ENCODE data around the gene CDC37L1. TPM values are rescaled to one million over a fixed set of nuclear protein-coding genes. Genes with fewer than 3 reads are reported as not detected.

The CDC37L1 gene
- total RNA-seq, 1 donor from 2014 or later, result 35.3 TPM

DNA sequence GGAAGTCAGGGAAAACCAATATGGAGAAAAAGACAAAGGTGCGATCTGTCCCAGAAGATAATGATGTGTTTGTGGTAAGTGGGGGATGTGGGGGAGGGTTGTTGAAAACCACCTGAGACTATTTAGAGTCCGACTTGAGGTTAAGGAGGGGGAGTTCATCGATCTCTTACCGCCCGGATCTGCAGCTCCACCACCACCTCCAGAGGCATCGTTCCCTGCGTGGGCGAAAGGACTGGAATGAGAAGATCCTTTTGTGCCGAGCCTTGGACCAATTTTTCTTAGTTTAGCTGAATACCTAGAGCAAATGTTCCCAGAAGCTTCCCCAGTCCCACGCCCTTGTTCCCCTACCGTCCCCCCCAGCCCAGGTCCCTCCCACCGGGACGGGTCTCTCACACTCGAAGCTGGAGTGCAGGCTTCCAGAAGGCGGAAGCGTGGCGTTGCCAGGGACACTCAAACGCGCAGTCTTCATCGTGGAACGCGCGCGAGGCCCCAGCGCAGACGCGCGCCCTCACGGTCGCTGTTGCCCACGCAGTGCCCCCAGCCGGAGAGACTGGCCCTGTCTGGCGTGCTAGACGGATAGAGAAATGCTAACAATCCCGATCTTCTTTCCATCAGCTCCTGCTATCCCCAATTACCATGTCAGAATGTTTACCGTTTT lies 13.2 kb upstream of the CDC37L1 start, which contains the start of gene SPATA6L:
SPATA6L (minus strand) TSS at position 439 of the 658 bp plus-strand sequence; CDS start at position 209, 230 bp downstream.
- peak; percentile 73 for ATAC-seq
- intact Hi-C loops (cut with micrococcal nuclease), result no loop called here
- peak; percentile 81 for DNase-seq

DNA sequence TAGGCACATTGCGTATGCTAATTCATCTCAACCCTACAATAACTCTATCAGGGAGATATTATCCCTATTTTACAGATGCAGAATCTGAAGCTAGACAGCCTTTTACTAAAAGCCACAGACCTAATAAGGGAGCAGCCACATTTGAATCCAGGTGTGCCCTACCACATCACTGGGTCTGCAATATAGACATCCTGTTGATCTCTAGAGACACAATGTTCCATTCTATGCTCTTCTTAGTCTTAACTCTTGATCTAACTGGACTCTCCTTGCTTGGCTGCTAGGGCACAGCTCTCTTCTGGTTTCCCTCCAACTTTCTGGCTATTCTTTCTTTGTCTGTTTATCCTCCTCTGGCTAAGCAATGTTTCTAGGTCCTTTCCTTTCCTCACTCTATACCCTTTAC lies 11.7 kb upstream of the CDC37L1 start:
- intact Hi-C loops (cut with micrococcal nuclease), result no loop called here
- ATAC-seq (no peak), DNase-seq (no peak)

DNA sequence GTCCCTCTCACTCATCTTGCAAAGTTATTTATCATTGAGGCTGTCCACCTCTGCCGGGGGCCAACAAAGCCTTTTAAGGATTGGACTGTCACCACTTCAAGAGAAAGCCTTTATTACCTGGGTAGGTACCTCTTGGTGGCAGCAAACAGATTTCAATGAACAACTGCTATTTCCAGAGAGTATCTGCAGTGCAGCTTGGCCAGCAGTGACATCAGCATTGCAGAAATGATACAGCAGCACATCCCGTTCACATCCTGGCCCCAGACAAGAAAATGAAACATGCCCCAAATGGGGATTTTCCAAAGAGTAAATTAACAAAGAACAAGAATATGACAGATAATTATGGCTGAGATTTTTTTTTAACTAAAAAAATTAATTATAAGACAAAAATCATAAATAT lies 10.8 kb upstream of the CDC37L1 start:
- DNase-seq (no peak), ATAC-seq (no peak)
- intact Hi-C loops (cut with micrococcal nuclease), result no loop called here

DNA sequence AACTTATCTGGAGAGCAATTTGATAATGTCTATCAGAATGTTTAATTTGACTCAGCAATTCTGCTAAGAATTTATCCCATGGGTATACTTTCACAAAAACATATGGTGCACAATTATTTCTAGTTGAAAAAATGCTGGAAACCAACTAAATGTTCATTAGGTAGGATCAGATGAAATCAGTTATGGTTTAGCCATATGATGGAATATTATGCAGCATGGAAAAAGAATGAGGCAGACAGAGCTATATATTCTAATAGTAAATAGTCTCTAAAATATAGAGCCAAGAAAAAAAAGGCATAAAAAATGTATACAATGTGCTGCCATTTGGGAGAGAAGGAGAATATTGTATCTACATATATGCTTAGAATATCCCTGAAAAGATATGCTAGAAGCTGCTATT lies 9.5 kb upstream of the CDC37L1 start:
- ATAC-seq, result no peak
- no peak for DNase-seq
- intact Hi-C loops (cut with micrococcal nuclease), result no loop called here

DNA sequence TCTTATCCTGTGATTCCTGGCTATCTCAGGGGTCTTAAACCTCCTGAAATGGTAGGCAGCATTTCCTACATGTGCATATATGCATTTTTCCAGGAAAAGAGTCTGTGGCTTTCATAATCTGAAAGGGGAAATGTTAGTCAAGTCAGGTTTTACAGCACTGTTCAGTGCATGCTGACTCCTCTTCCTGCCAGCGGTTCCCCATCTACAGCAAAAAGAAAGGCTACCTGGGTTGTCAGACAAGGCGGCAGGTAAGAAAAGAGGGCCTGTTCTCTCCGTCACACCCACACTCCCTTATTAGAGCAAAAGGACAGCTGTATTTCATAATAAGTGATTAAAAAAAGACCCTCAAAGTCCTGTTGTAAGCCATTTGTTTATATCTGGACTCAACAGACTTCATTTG lies 8.8 kb upstream of the CDC37L1 start:
- intact Hi-C loops (cut with micrococcal nuclease), result no loop called here
- ATAC-seq (no peak), DNase-seq (no peak)

DNA sequence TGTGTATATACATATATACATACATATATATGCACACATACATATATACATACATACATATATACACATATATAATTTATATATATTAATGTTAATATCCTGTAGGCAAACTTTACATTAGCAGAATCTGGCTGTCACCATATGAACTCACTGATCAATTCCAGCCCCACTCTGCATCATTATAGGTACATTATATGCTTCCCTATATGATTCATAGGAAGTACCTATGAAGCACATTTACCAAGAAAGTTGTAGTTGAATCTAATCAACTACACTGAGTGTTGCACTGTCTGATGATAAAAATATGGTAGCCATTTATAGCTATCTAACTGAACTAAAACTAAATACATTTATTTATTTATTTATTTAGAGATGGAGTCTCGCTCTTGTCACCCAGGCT lies 7.6 kb upstream of the CDC37L1 start:
- DNase-seq (no peak), ATAC-seq (no peak)

DNA sequence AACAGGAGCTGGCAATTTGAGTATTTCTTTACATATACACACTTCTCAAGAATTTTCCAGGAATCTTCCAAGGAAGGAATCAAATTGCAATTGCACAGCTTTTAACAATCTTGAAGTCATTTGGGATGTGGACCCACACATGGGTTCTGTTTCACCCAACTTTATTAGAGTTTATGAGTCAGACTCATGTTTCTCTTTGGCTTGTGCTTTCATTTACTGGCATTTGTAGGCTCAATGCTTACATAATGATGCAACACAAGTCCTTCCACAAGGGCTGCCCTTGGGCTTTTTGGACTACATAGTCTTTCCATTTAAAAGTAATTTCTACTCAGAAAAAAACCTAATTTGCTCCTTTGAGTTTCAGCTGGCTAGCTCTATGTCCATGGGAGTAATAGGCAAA lies 4.6 kb upstream of the CDC37L1 start:
- intact Hi-C loops (cut with micrococcal nuclease), result no loop called here
- ATAC-seq (no peak), DNase-seq (no peak)

More for the DNA sequence above, 7.6 kb upstream of the CDC37L1 start:
- intact Hi-C loops (cut with micrococcal nuclease), result no loop called here

DNA sequence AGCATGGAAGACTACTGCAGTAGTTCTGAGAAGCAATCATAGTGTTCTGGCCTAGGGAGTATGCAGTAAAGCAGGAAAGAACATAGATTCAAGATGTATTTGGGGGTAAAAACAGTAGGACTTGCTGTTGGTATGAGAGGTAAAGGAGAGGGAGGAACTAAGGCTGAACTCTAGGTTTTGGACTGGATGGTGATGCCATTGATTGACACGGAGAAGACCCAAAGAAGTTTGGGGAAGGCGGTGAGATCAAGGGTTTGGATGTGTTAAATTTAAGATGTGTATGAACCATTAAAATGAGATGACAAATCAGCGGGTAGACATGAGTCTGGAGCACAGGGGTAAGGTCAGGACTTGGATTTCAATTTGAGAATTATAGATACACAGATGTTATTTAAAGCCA lies 2.0 kb upstream of the CDC37L1 start:
- ATAC-seq (no peak), DNase-seq (no peak)
- intact Hi-C loops (cut with micrococcal nuclease), result no loop called here

DNA sequence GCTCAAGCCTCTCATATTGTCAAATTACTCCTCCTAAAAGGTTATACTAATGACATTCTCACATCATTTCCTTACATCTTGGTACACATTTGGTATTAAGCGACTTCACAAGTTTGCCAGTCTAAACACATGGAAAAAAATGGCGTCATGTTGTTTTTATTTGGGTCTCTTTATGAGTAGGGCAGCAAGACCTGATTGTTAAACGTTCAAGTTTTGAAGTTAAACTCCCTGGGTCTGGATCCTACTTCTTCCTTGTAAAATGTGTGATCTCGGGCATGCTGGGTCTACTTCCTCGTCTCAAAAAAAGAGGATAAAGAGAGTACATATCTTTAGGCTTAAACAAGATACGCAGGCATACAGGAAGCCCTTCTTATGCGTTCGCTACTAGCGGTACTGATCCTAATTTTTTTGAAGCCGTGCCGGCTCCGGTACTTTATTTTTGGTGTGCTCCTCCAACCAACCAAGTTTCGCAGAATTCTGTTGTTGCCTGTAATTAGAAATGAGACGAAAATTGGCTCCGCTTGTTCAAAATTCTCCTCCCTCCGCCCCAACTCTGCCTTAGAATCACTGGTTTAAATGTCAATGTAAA lies 596 bp upstream of the CDC37L1 start:
- DNase-seq, result peak; percentile 28
- ATAC-seq, result peak; percentile 23
- intact Hi-C loops (cut with micrococcal nuclease), result no loop called here

DNA sequence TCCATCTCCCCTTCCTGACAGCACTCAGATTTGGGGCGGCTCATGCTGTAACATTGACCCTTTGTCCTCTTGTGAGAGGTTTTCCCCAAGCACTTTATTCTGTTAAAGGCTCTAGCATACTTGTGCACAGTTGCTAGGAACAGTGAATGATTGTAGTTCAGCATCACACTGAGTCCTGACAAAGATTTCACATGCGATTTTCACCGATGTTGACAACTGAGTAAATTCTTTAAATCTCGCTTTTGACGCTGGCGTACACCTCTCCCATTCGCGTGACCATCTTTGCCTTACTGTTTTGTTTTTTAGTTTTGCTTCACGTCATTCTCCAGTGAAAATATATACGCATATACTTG lies 780 bp downstream of the CDC37L1 start:
- DNase-seq (no peak), ATAC-seq (peak; percentile 15)
- intact Hi-C loops (cut with micrococcal nuclease), result no loop called here

DNA sequence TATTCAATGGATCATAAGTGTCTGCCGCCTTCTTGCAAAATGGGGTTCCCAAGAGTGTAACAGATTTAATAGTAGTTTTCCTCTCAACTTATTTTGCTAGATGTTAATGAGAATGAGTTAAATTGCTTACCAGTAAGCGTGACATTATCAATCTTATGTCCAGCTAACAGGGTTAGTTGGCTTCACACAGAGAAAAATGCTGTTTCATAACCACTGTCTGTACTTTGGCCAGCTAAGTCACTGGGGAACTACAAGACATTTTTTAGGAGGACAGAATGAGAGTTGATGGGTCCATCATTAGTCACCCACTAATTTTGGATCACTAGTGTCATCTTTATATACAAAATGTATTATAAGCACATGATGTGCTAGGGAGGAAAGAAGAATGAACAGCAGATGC lies 1.4 kb downstream of the CDC37L1 start:
- DNase-seq (no peak), ATAC-seq (peak; percentile 8)
- intact Hi-C loops (cut with micrococcal nuclease), result no loop called here

DNA sequence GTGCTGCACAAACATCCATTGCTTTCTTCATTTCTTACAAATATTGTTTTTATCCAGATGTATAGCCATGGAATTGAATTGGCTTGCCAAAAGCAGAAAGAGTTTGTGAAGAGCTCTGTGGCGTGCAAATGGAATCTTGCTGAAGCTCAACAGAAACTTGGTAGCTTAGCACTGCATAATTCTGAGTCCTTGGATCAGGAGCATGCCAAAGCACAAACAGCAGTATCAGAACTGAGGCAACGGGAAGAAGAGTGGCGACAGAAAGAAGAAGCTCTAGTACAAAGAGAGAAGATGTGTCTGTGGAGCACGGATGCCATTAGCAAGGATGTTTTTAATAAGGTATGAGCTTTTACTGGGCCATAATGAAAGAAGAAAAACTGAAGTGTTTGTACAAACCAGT lies 5.5 kb downstream of the CDC37L1 start:
- DNase-seq (no peak), ATAC-seq (no peak)
- intact Hi-C loops (cut with micrococcal nuclease), result no loop called here

DNA sequence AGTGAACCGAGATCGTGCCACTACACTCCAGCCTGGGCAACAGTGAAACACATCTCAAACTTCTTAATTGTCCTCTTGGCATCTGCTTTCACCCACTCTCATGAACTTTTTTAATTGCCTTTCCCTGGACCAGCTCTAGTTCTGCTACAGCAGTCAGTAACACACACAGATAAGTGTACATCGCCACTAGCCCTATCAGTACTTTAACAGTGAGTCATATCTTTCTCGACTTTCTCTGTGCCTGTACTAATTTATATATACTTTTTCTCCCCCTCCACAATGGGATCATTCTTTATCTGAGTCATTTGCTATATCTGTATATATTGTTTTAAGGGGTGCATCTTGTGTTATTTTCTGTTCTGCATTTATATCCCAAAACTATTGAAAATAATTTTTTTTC lies 6.7 kb downstream of the CDC37L1 start:
- intact Hi-C loops (cut with micrococcal nuclease), result no loop called here
- DNase-seq, result no peak
- peak; percentile 75 for ATAC-seq

DNA sequence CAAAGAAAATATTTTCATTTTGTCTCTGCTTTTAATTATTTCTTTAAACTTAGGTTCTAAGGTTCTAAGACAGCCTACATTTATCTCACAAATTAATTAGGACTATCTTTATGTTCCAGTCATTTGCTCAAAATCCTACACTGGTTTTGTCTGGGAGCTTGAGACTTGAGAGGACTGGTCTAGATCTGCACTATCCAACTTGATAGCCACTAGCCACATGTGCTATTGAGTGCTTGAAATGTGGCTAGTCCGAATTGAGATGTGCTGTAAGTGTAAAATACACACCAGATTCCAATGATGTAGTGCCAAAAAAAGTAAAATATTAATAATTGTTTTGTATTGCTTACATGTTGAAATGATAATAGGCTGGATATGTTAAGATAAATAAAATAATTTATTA lies 7.2 kb downstream of the CDC37L1 start:
- intact Hi-C loops (cut with micrococcal nuclease), result no loop called here
- peak; percentile 38 for ATAC-seq
- no peak for DNase-seq

DNA sequence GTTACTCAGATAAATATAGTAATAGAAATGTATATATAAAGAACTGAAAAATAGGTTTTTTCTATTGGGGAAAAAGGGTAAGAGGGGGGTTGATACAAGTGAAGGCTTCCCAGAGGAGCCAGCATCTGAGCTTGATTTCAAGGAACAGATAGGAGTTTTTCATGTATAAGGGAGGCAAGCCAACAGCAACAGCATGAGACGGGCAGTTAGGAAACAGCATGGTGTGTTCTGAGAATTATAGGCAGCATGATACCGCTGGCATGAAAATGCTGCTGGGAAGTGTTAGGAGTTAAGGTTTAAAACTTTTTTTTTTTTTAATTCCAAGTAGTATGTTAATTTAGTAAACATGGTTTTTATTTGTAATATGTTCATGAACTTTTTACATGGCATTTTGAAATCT lies 9.7 kb downstream of the CDC37L1 start:
- DNase-seq (no peak), ATAC-seq (no peak)
- intact Hi-C loops (cut with micrococcal nuclease), result no loop called here

DNA sequence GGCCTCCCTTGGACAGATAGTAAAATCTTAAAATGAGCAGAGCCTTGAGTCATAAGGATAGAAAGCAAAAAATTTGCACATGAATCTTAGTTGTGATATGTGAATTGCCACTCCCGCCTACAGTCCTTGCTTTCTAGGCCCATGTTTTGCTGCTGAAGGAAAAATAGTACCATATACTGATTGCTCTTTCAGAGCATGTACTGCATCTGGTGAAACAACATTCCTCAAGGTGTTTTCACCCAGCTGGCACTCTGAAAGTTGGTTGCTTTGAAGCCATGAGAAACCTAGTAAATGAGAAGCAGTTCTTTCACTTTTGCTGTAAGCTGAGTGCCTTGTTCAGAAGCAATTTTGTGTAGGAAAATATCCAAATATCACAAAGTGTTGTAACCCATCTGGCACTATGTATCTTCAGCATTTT lies 10.3 kb downstream of the CDC37L1 start:
- DNase-seq (no peak), ATAC-seq (peak; percentile 13)
- intact Hi-C loops (cut with micrococcal nuclease), result no loop called here

DNA sequence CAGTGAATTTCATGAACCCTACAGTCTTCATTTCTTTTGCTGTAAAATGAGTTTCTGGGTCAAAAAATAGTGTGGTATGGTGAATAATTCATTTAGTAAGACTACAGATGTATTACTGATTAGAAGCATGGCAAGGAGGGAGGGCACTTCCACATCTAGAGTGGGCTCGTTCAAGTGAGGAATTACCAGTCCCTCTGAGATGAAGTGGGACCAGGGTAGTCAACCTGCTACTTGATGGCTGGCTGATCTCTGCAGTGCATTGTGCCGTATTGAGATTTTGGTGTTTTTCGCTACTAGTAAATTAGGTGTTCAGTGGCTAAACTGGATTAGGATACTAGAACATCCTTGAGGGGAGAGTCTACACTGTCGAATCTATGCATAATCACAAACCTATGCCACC lies 10.8 kb downstream of the CDC37L1 start:
- intact Hi-C loops (cut with micrococcal nuclease), result no loop called here
- no peak for ATAC-seq
- no peak for DNase-seq

DNA sequence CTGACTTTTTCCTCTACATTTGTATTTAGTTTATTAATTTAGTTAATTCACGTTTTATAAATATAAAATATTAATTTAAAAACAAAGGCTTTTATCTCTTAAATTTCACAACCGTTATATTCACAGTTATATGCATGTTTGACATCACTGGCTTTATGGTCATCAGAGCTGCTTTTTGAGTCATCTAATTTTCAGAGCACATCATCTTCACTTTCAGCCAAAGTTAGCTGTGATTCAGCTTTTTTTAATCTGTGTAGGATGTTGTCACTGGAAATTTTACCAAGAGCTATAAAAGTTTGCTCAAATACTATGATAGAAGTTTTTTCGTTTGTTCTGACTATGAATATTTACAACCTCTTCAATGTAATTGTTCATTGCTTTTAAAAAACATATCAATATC lies 12.4 kb downstream of the CDC37L1 start:
- ATAC-seq, result no peak
- no peak for DNase-seq
- intact Hi-C loops (cut with micrococcal nuclease), result no loop called here

DNA sequence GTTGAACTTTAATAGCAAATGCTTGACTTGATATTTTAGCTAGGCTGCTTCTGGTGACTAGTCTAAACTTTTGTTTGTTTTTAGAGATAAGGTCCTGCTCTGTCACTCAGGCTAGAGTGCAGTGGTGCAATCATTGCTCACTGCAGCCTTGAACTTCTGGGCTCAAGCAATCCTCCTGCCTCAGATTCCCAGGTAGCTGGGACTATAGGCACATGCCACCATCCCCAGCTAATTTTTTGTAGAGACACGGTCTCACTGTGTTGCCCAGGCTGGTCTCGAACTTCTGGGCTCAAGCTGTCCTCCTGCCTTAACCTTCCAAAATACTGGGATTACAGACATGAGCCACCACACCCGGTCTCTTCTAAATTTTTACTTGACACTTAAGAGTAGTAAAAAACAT lies 20.7 kb downstream of the CDC37L1 start:
- DNase-seq (no peak), ATAC-seq (no peak)
- intact Hi-C loops (cut with micrococcal nuclease), result no loop called here

DNA sequence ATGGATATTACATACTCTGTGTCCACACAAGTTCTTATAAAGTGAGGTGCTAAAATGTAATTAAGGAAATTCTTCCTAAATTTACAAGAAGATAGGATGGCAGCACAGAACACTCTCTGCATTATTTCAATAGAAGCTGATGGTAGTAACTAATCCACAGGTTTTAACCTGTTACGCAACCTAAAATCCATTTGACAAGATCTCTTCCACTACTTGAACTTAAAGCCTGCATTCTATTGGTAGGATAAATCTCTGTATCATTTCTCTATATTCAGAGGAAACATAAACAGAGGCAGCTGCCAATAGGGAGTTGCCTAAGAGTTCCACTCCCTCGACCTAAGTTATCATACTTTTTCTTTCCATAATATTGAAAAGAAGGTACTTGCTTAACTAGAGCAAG lies 21.6 kb downstream of the CDC37L1 start:
- DNase-seq (no peak), ATAC-seq (no peak)

DNA sequence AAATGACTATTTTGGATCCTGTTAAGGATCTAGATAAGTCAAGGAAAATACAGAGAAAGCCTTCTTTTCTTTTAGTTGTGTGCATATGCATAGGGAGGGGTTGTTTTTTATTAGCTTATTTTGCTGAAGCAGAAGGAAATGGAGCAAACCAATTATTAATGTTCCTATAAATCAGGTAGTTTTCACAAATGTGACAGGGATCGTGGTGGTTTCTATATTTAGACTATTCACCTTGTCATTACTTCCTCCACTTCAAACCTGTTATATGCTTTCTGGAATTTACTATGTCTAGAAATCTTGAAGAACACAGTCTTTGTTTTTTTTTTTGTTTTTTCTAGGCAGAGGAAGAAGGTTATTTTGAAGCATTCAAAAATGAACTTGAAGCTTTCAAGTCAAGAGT lies 22.2 kb downstream of the CDC37L1 start:
- DNase-seq (no peak), ATAC-seq (no peak)
- intact Hi-C loops (cut with micrococcal nuclease), result no loop called here

More for the DNA sequence above, 21.6 kb downstream of the CDC37L1 start:
- intact Hi-C loops (cut with micrococcal nuclease), result no loop called here
